ENCODE measurements around the gene LRRC52. TPM values are rescaled to one million over a fixed set of nuclear protein-coding genes. Genes with fewer than 3 reads are reported as not detected.

Gene LRRC52
- total RNA-seq, 1 donor from 2014 or later: not detected

GRCh38 chr1:165537356-165538109, 6.3 kb upstream of the LRRC52 start:
- Histone ChIP-seq H3K27me3 (no peaks in the 10 kb centered on the region), H3K36me3 (no peaks in the 10 kb centered on the region), H3K9me3 (no peaks in the 10 kb centered on the region), H3K4me1 (no peaks in the 10 kb centered on the region), H3K27ac (no peak overlapping the region), H3K4me3 (no peak overlapping the region)
- TF ChIP-seq, protein P1, sequence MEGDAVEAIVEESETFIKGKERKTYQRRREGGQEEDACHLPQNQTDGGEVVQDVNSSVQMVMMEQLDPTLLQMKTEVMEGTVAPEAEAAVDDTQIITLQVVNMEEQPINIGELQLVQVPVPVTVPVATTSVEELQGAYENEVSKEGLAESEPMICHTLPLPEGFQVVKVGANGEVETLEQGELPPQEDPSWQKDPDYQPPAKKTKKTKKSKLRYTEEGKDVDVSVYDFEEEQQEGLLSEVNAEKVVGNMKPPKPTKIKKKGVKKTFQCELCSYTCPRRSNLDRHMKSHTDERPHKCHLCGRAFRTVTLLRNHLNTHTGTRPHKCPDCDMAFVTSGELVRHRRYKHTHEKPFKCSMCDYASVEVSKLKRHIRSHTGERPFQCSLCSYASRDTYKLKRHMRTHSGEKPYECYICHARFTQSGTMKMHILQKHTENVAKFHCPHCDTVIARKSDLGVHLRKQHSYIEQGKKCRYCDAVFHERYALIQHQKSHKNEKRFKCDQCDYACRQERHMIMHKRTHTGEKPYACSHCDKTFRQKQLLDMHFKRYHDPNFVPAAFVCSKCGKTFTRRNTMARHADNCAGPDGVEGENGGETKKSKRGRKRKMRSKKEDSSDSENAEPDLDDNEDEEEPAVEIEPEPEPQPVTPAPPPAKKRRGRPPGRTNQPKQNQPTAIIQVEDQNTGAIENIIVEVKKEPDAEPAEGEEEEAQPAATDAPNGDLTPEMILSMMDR (IDR thresholded peaks at IDR 0.05): no peak
- no peak for TF ChIP-seq POLR2A (IDR thresholded peaks at IDR 0.05)
- no peak for TF ChIP-seq POLR2AphosphoS5 (IDR thresholded peaks at IDR 0.05; ENCODE audit: insufficient read depth in 1 of 2, low read depth in 1 of 2)
- DNase-seq (ENCODE audit: extremely low spot score in 2 of 2): no peak
- intact Hi-C loops (cut with DNase I): no loop called here

- no peak for DNase-seq (ENCODE audit: extremely low spot score in 2 of 2)
- intact Hi-C loops (cut with DNase I): no loop called here
- H3K27ac ChIP-seq: no peak overlapping the region
- no peaks in the 10 kb centered on the region for H3K9me3 ChIP-seq
- TF ChIP-seq POLR2AphosphoS5 (IDR thresholded peaks at IDR 0.05; ENCODE audit: insufficient read depth in 1 of 2, low read depth in 1 of 2) (no peak), POLR2A (IDR thresholded peaks at IDR 0.05) (no peak)
- TF ChIP-seq, protein P1 (IDR thresholded peaks at IDR 0.05): no peak
- no peak overlapping the region for H3K4me3 ChIP-seq
- H3K27me3 ChIP-seq: no peaks in the 10 kb centered on the region
- peaks cover 4% of the 10 kb centered on the region for H3K4me1 ChIP-seq
- H3K36me3 ChIP-seq: no peaks in the 10 kb centered on the region
Measured at GRCh38 chr1:165539306-165539705, 4.5 kb upstream of the LRRC52 start.

DNA sequence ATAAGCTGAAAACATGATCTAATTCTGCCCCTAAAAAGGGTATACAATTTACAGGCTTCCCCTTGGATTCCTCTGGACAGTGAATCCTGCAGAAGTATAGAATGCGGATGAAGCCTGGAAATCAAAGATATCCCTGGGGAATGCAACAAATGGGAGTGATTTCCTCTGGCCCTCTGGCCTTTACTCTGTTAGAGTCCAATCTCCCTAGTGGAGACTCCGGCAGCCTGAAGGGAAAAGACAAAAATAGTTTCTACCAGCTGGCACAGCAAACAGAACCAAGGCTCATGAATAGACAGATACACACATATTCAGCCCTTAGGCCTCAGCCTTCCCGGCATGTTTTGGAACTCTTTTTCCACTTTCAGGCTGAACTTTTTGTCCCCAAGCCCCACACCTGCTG, 3.9 kb upstream of the LRRC52 start:
- no peak for DNase-seq (ENCODE audit: extremely low spot score in 2 of 2)
- Histone ChIP-seq H3K36me3 (no peaks in the 10 kb centered on the region), H3K4me1 (peaks cover 4% of the 10 kb centered on the region), H3K9me3 (no peaks in the 10 kb centered on the region), H3K27ac (no peak overlapping the region), H3K4me3 (no peak overlapping the region), H3K27me3 (no peaks in the 10 kb centered on the region)
- TF ChIP-seq POLR2A (IDR thresholded peaks at IDR 0.05): no peak
- no peak for TF ChIP-seq POLR2AphosphoS5 (IDR thresholded peaks at IDR 0.05; ENCODE audit: insufficient read depth in 1 of 2, low read depth in 1 of 2)
- TF ChIP-seq, protein P1 (IDR thresholded peaks at IDR 0.05): no peak
- intact Hi-C loops (cut with DNase I): no loop called here

GRCh38 chr1:165542015-165542631, 1.7 kb upstream of the LRRC52 start:
- TF ChIP-seq POLR2A (IDR thresholded peaks at IDR 0.05) (no peak), POLR2AphosphoS5 (IDR thresholded peaks at IDR 0.05; ENCODE audit: insufficient read depth in 1 of 2, low read depth in 1 of 2) (no peak)
- TF ChIP-seq, protein P1 (IDR thresholded peaks at IDR 0.05): no peak
- Histone ChIP-seq H3K27me3 (no peaks in the 10 kb centered on the region), H3K4me3 (no peak overlapping the region), H3K4me1 (peaks cover 4% of the 10 kb centered on the region), H3K27ac (no peak overlapping the region), H3K36me3 (no peaks in the 10 kb centered on the region), H3K9me3 (no peaks in the 10 kb centered on the region)
- intact Hi-C loops (cut with DNase I): no loop called here
- DNase-seq (ENCODE audit: extremely low spot score in 2 of 2): no peak

DNA sequence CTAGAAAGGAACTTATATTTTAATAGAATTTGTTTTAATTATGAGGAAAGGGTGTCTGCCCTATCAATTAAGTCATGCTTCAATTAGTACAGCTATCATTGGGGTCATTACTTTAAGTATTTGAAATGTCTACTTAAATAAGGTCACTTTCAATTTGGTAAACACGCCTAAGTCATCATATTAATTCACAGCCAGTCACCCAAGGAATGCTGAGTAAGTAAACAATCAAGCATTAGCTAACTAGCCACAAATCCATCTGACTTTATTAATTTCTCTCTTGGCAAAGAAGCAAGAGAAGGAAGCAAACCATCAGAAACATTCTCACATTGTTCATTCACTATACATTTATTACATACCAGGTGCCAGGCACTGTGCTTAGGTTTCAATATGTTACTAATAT, 1.2 kb upstream of the LRRC52 start:
- H3K9me3 ChIP-seq: no peaks in the 10 kb centered on the region
- no peaks in the 10 kb centered on the region for H3K36me3 ChIP-seq
- no peak overlapping the region for H3K4me3 ChIP-seq
- intact Hi-C loops (cut with DNase I): no loop called here
- TF ChIP-seq, protein P1 (IDR thresholded peaks at IDR 0.05): no peak
- TF ChIP-seq POLR2AphosphoS5 (IDR thresholded peaks at IDR 0.05; ENCODE audit: insufficient read depth in 1 of 2, low read depth in 1 of 2) (no peak), POLR2A (IDR thresholded peaks at IDR 0.05) (no peak)
- H3K4me1 ChIP-seq: peaks cover 4% of the 10 kb centered on the region
- H3K27me3 ChIP-seq: no peaks in the 10 kb centered on the region
- no peak for DNase-seq (ENCODE audit: extremely low spot score in 2 of 2)
- H3K27ac ChIP-seq: no peak overlapping the region
